ENCODE results near the gene HBG2. TPM values are rescaled to one million over a fixed set of nuclear protein-coding genes. Genes with fewer than 3 reads are reported as not detected.
"Not testable (repeated sequence)": the region's sequence is repeated elsewhere in the genome, so short reads cannot be mapped to it uniquely, and the experiment has no call there.

The HBG2 gene
- total RNA-seq, 3 donors from 2014 or later: 5.7 to 7.5 (median 5.8) TPM

GRCh38 chr11:5249807-5250396 lies 4.7 kb downstream of the HBG2 start, which contains the start of gene HBG1:
Gene HBG1, minus strand, starts transcription at chr11:5249857. Its CDS starts 53 bp downstream, at chr11:5249804.
- not testable (repeated sequence) for H3K4me3 Mint-ChIP-seq; H3K4me1 Mint-ChIP-seq (ENCODE audit: low read depth); ATAC-seq; DNase-seq; H3K36me3 Mint-ChIP-seq (ENCODE audit: insufficient read depth); H3K9me3 Mint-ChIP-seq; H3K27me3 Mint-ChIP-seq (ENCODE audit: low read depth)

GRCh38 chr11:5248498-5248897 lies 6.1 kb downstream of the HBG2 start:
- not testable (repeated sequence) for DNase-seq, H3K4me3 Mint-ChIP-seq

GRCh38 chr11:5247472-5248192 lies 6.9 kb downstream of the HBG2 start:
- Mint-ChIP-seq H3K9me3 (no peaks in the 10 kb centered on the region), H3K27me3 (ENCODE audit: low read depth) (no peaks in the 10 kb centered on the region), H3K4me3 (no peak overlapping the region), H3K4me1 (ENCODE audit: low read depth) (no peaks in the 10 kb centered on the region), H3K36me3 (ENCODE audit: insufficient read depth) (no peaks in the 10 kb centered on the region)
- ATAC-seq (no peak), DNase-seq (no peak)

More at GRCh38 chr11:5248498-5248897, 6.1 kb downstream of the HBG2 start:
- H3K4me1 Mint-ChIP-seq (ENCODE audit: low read depth); H3K27me3 Mint-ChIP-seq (ENCODE audit: low read depth); ATAC-seq; H3K36me3 Mint-ChIP-seq (ENCODE audit: insufficient read depth); H3K9me3 Mint-ChIP-seq: not testable (repeated sequence)

- Mint-ChIP-seq H3K27me3 (ENCODE audit: low read depth) (no peaks in the 10 kb centered on the region), H3K4me1 (ENCODE audit: low read depth) (no peaks in the 10 kb centered on the region), H3K4me3 (no peak overlapping the region), H3K36me3 (ENCODE audit: insufficient read depth) (no peaks in the 10 kb centered on the region), H3K9me3 (no peaks in the 10 kb centered on the region)
- no peak for ATAC-seq
- no peak for DNase-seq
Measured at GRCh38 chr11:5246772-5247471, 7.7 kb downstream of the HBG2 start.

- Mint-ChIP-seq H3K36me3 (ENCODE audit: insufficient read depth) (no peaks in the 10 kb centered on the region), H3K4me1 (ENCODE audit: low read depth) (no peaks in the 10 kb centered on the region), H3K9me3 (no peaks in the 10 kb centered on the region), H3K27me3 (ENCODE audit: low read depth) (no peaks in the 10 kb centered on the region), H3K4me3 (no peak overlapping the region)
- ATAC-seq (no peak), DNase-seq (no peak)
Measured at GRCh38 chr11:5245155-5245554, 9.4 kb downstream of the HBG2 start.

- DNase-seq (no peak), ATAC-seq (no peak)
- Mint-ChIP-seq H3K27me3 (ENCODE audit: low read depth) (no peaks in the 10 kb centered on the region), H3K36me3 (ENCODE audit: insufficient read depth) (no peaks in the 10 kb centered on the region), H3K4me3 (no peak overlapping the region), H3K4me1 (ENCODE audit: low read depth) (no peaks in the 10 kb centered on the region), H3K9me3 (no peaks in the 10 kb centered on the region)
Measured at GRCh38 chr11:5243816-5244180, 10.8 kb downstream of the HBG2 start.

GRCh38 chr11:5242933-5243815 lies 11.4 kb downstream of the HBG2 start:
- ATAC-seq (no peak), DNase-seq (no peak)
- no peaks in the 10 kb centered on the region for H3K36me3 Mint-ChIP-seq (ENCODE audit: insufficient read depth)
- H3K27me3 Mint-ChIP-seq (ENCODE audit: low read depth): no peaks in the 10 kb centered on the region
- no peak overlapping the region for H3K4me3 Mint-ChIP-seq
- no peaks in the 10 kb centered on the region for H3K4me1 Mint-ChIP-seq (ENCODE audit: low read depth)
- no peaks in the 10 kb centered on the region for H3K9me3 Mint-ChIP-seq

GRCh38 chr11:5242208-5242607 lies 12.4 kb downstream of the HBG2 start:
- H3K36me3 Mint-ChIP-seq (ENCODE audit: insufficient read depth): no peaks in the 10 kb centered on the region
- DNase-seq (no peak), ATAC-seq (no peak)
- H3K9me3 Mint-ChIP-seq: no peaks in the 10 kb centered on the region
- H3K4me1 Mint-ChIP-seq (ENCODE audit: low read depth): no peaks in the 10 kb centered on the region
- peaks cover 2% of the 10 kb centered on the region for H3K27me3 Mint-ChIP-seq (ENCODE audit: low read depth)
- no peak overlapping the region for H3K4me3 Mint-ChIP-seq

- ATAC-seq (no peak), DNase-seq (no peak)
- H3K27me3 Mint-ChIP-seq (ENCODE audit: low read depth): peaks cover 2% of the 10 kb centered on the region
- H3K9me3 Mint-ChIP-seq: no peaks in the 10 kb centered on the region
- no peaks in the 10 kb centered on the region for H3K36me3 Mint-ChIP-seq (ENCODE audit: insufficient read depth)
- no peak overlapping the region for H3K4me3 Mint-ChIP-seq
- no peaks in the 10 kb centered on the region for H3K4me1 Mint-ChIP-seq (ENCODE audit: low read depth)
Measured at GRCh38 chr11:5241458-5241857, 13.1 kb downstream of the HBG2 start.

GRCh38 chr11:5240458-5240857 lies 14.1 kb downstream of the HBG2 start:
- Mint-ChIP-seq H3K27me3 (ENCODE audit: low read depth) (peaks cover 2% of the 10 kb centered on the region), H3K4me1 (ENCODE audit: low read depth) (no peaks in the 10 kb centered on the region), H3K4me3 (no peak overlapping the region), H3K36me3 (ENCODE audit: insufficient read depth) (no peaks in the 10 kb centered on the region), H3K9me3 (no peaks in the 10 kb centered on the region)
- no peak for ATAC-seq
- no peak for DNase-seq

- DNase-seq: no peak
Measured at GRCh38 chr11:5240056-5240455, 14.5 kb downstream of the HBG2 start.

GRCh38 chr11:5239046-5239445 lies 15.5 kb downstream of the HBG2 start:
- no peaks in the 10 kb centered on the region for H3K36me3 Mint-ChIP-seq (ENCODE audit: insufficient read depth)
- H3K27me3 Mint-ChIP-seq (ENCODE audit: low read depth): peaks cover 2% of the 10 kb centered on the region
- DNase-seq (no peak), ATAC-seq (no peak)
- H3K4me1 Mint-ChIP-seq (ENCODE audit: low read depth): no peaks in the 10 kb centered on the region
- no peaks in the 10 kb centered on the region for H3K9me3 Mint-ChIP-seq
- no peak overlapping the region for H3K4me3 Mint-ChIP-seq

More at GRCh38 chr11:5240056-5240455, 14.5 kb downstream of the HBG2 start:
- Mint-ChIP-seq H3K27me3 (ENCODE audit: low read depth) (peaks cover 2% of the 10 kb centered on the region), H3K9me3 (no peaks in the 10 kb centered on the region), H3K36me3 (ENCODE audit: insufficient read depth) (no peaks in the 10 kb centered on the region), H3K4me3 (no peak overlapping the region), H3K4me1 (ENCODE audit: low read depth) (no peaks in the 10 kb centered on the region)
- no peak for ATAC-seq

- DNase-seq (no peak), ATAC-seq (no peak)
- Mint-ChIP-seq H3K9me3 (no peaks in the 10 kb centered on the region), H3K36me3 (ENCODE audit: insufficient read depth) (no peaks in the 10 kb centered on the region), H3K4me1 (ENCODE audit: low read depth) (no peaks in the 10 kb centered on the region), H3K4me3 (no peak overlapping the region), H3K27me3 (ENCODE audit: low read depth) (peaks cover 2% of the 10 kb centered on the region)
Measured at GRCh38 chr11:5238486-5238885, 16.1 kb downstream of the HBG2 start.

GRCh38 chr11:5237420-5237819 lies 17.2 kb downstream of the HBG2 start:
- Mint-ChIP-seq H3K27me3 (ENCODE audit: low read depth) (peaks cover 2% of the 10 kb centered on the region), H3K4me3 (no peak overlapping the region), H3K9me3 (no peaks in the 10 kb centered on the region), H3K4me1 (ENCODE audit: low read depth) (no peaks in the 10 kb centered on the region), H3K36me3 (ENCODE audit: insufficient read depth) (no peaks in the 10 kb centered on the region)
- DNase-seq: no peak
- no peak for ATAC-seq

Measured in activated T-cell treated with anti-CD3 and anti-CD28 coated beads, Interleukin-2, amount 50 U/mL, for 4 hours (primary cell).